ENCODE data around the gene ALG10B. TPM values are rescaled to one million over a fixed set of nuclear protein-coding genes. Genes with fewer than 3 reads are reported as not detected.
"Not testable (repeated sequence)": the region's sequence is repeated elsewhere in the genome, so short reads cannot be mapped to it uniquely, and the experiment has no call there.

The ALG10B gene
- total and polyA plus RNA-seq, 2 donors, result 2.3 to 12.1 TPM

DNA sequence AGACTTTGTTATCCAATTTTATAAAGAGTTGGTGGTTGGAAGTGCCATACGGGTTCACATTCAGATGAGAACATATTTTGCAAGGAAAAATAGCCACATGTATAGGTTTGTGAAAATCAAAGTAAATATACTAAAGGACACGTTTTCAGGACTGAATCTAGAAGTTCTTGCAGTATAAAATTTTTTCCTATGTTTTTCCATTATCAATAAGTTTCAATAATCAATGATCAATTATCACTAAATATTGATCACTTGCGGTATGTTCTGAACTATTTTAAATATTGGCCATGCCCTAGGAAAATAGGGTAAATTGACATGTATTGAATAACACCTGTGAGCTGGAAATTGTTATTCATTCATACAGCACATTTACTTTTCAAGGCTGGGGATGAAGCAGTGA lies 25.9 kb downstream of the ALG10B start:
- H3K36me3 ChIP-seq (ENCODE audit: insufficient read depth), result no peaks in the 10 kb centered on the region
- no peak overlapping the region for H3K27ac ChIP-seq (ENCODE audit: low read depth)
- 65% methylated on average over 3 of the region's 3 CpGs for WGBS

DNA sequence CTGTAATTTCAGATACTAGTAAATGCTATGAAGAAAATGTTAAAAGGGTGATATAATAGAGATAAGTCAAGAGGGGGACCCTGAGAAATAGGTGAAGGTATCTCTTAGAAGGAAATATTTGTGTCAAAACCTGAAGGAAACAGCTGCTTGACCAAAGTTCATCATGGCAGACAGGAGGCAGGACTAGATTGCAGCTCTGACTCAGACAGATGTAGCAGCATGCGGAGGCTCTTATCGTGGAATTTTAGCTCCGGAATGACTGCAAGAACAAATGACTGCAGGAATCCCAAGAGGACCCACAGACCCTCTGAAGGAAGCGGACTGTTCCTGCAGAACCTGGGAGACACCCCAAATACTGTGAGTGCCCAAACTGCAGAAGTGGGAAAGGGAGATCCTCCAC lies 26.7 kb downstream of the ALG10B start:
- WGBS, result 66% methylated on average over 4 of the region's 4 CpGs
- H3K4me3 ChIP-seq (ENCODE audit: low read depth, low read length); DNase-seq (ENCODE audit: extremely low spot score); H3K36me3 ChIP-seq (ENCODE audit: insufficient read depth); H3K4me1 ChIP-seq (ENCODE audit: insufficient read depth); H3K27ac ChIP-seq (ENCODE audit: low read depth): not testable (repeated sequence)

More for the DNA sequence above, 25.9 kb downstream of the ALG10B start:
- no peaks in the 10 kb centered on the region for H3K4me1 ChIP-seq (ENCODE audit: insufficient read depth)
- no peak for DNase-seq (ENCODE audit: extremely low spot score)
- H3K4me3 ChIP-seq (ENCODE audit: low read depth, low read length), result no peak overlapping the region

DNA sequence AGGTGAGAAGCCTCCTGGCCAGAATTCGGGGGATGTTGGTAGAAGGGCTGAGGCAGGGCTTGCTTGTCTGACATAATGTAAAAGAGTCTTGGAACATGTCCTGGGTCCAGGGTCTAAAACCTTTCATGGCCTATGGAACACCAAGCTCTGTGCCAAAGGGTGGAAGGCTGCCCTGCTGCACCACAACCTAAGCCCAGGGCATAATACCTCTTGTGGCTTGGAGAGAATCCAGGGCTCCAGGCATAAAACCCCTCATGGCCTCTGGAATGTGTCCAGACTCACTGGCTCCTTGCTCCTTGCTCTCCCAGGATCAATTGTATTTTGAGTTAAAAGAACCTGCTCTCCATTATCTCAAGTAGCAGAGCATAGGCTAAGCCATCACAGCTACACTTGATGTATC lies 27.3 kb downstream of the ALG10B start:
- WGBS, result 64% methylated on average over 1 of the region's 1 CpG
- H3K27ac ChIP-seq (ENCODE audit: low read depth); H3K4me1 ChIP-seq (ENCODE audit: insufficient read depth); H3K36me3 ChIP-seq (ENCODE audit: insufficient read depth); H3K4me3 ChIP-seq (ENCODE audit: low read depth, low read length); DNase-seq (ENCODE audit: extremely low spot score): not testable (repeated sequence)

DNA sequence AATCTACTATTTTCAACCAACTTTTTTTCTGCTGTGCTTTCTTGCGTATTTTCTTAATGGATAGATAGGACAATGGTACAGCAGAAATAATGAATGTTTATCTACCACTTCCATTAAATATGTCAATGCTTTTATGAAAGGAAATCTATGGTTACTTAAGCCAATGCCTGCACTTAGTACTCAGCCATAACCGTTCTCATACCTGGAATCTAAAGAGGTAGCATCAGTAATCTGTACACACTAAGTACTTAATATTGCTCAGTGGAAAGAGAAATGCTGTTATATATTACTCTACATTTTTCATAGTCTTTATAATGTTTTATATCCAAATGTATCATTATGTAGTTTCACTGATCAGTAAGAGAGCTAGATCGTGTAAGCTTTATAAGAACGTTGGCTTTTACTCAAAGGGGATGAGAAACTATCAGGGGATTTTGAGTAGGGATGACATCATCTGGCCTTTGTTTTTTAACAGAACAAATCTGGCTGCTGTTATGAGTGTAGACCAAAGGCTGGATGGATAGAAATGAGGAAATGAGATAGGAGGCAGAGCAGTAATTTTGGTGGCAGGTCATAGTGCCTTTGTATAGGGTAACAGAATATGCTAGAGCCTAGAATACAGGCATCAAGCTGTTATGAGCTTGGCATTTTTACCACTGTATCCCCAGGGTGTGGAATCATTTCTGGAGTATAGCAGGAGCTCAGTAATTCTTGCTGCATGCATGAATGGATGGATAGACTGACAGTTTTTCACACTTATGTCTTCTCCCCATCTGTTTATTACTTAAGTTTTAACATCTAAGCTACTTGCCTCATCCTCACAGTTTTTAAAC lies 34.0 kb downstream of the ALG10B start:
- H3K4me1 ChIP-seq (ENCODE audit: insufficient read depth), result no peaks in the 10 kb centered on the region
- H3K4me3 ChIP-seq (ENCODE audit: low read depth, low read length), result no peak overlapping the region
- no peak for DNase-seq (ENCODE audit: extremely low spot score)
- 64% methylated on average over 4 of the region's 4 CpGs for WGBS
- no peaks in the 10 kb centered on the region for H3K36me3 ChIP-seq (ENCODE audit: insufficient read depth)
- H3K27ac ChIP-seq (ENCODE audit: low read depth), result no peak overlapping the region

DNA sequence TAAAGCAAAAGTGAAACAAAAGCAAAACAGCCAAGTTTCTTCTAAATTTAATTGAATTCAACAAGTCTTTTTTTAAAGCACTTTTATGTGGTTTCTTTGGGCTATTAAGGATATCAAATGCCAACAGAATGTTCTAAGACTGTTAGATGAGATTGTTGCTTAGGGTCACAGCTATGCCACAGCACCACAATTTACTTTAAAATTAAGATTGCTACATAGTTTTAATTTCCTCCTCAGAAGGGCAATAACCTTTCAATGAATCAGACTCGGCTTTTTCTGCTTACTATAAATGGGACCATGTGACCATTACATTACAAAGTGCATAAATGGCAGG lies 34.6 kb downstream of the ALG10B start:
- WGBS, result 47% methylated on average over 1 of the region's 1 CpG
- H3K4me1 ChIP-seq (ENCODE audit: insufficient read depth); H3K4me3 ChIP-seq (ENCODE audit: low read depth, low read length); H3K27ac ChIP-seq (ENCODE audit: low read depth); DNase-seq (ENCODE audit: extremely low spot score); H3K36me3 ChIP-seq (ENCODE audit: insufficient read depth): not testable (repeated sequence)

DNA sequence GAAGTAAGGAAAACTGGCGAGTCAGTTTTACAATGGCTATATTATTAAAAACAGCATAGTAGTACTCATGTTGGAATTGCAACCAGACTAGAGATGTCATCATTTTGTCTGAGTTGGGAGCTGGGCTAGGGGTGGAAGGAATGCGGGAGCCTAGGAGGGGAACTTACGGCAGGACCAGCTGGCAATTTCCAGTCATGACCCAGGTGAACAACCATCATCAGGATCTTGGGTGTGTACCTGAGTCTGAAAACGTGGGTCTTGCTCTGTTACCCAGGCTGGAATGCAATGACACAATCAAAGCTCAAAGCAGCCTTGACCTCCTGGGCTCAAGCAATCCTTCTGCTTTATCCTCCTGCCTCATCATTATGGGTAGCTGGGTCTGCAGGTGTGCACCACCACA lies 50.9 kb downstream of the ALG10B start:
- WGBS, result 73% methylated on average over 4 of the region's 4 CpGs
- no peak overlapping the region for H3K4me3 ChIP-seq (ENCODE audit: low read depth, low read length)
- H3K36me3 ChIP-seq (ENCODE audit: insufficient read depth), result no peaks in the 10 kb centered on the region
- no peak for DNase-seq (ENCODE audit: extremely low spot score)
- no peak overlapping the region for H3K27ac ChIP-seq (ENCODE audit: low read depth)
- no peaks in the 10 kb centered on the region for H3K4me1 ChIP-seq (ENCODE audit: insufficient read depth)

DNA sequence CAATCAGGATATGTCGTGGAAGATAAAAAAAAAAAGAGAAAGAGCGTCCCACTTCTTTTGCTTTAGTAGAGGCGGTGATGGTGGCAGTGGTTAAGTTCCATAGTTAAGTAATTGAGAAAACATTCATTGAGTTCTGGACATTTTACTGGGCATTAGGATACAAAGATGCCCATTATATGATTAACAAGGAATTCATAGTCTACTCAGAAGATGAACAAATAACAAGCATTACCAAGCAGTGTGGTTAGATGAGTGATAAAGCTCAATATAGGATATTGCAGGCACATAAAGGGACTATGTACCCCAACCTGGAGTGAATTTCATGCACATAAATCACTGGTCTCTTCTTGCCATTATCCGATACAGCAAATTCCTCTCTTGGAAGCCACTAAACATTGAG lies 53.7 kb downstream of the ALG10B start:
- no peaks in the 10 kb centered on the region for H3K4me1 ChIP-seq (ENCODE audit: insufficient read depth)
- DNase-seq (ENCODE audit: extremely low spot score), result no peak
- H3K27ac ChIP-seq (ENCODE audit: low read depth), result no peak overlapping the region
- WGBS, result 89% methylated on average over 4 of the region's 4 CpGs
- H3K4me3 ChIP-seq (ENCODE audit: low read depth, low read length), result no peak overlapping the region
- no peaks in the 10 kb centered on the region for H3K36me3 ChIP-seq (ENCODE audit: insufficient read depth)

DNA sequence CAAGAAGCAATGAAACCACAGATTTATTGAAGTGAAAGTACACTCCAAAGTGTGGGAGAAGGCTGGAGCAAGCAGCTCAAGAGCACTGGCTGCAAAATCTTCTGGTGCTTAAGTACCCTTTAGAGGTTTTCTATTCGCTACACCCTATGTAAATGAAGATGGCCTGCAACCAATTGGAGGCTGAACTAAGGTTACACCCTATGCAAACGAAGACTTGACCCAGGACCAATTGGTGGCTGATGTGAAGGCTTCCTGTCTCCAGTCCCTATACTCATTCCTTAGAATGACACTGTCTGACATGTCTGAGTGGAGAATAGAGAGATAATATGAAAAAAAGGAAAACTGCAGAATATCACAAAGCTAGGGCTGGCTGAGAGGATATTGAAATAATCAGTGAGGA lies 57.2 kb downstream of the ALG10B start:
- H3K27ac ChIP-seq (ENCODE audit: low read depth), result no peak overlapping the region
- WGBS, result 59% methylated on average over 2 of the region's 2 CpGs

DNA sequence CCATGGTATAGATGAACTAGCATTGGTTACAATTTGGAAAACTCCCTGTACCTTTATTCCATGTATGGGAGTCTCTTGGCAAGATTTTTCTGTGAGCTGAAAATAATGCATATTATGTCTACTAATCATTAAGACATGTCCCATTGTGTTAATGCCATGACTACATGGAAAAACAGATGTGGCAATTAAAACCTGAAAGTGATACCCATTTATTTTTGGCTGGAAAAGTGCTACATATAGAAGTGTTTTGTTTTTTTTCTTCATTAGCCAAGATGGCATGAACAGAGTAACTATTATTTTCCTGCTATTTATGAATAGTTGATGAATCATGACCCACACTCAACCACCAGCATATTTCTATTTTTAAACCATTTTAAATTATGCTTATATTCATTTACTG lies 58.2 kb downstream of the ALG10B start:
- Histone ChIP-seq H3K36me3 (ENCODE audit: insufficient read depth) (no peaks in the 10 kb centered on the region), H3K4me3 (ENCODE audit: low read depth, low read length) (no peak overlapping the region), H3K27ac (ENCODE audit: low read depth) (no peak overlapping the region), H3K4me1 (ENCODE audit: insufficient read depth) (no peaks in the 10 kb centered on the region)
- DNase-seq (ENCODE audit: extremely low spot score), result no peak

More for the DNA sequence above, 57.2 kb downstream of the ALG10B start:
- DNase-seq (ENCODE audit: extremely low spot score), result no peak
- no peak overlapping the region for H3K4me3 ChIP-seq (ENCODE audit: low read depth, low read length)
- H3K36me3 ChIP-seq (ENCODE audit: insufficient read depth), result no peaks in the 10 kb centered on the region
- no peaks in the 10 kb centered on the region for H3K4me1 ChIP-seq (ENCODE audit: insufficient read depth)

Small RNAs within 50 kb of the gene (small RNA-seq; reads per million reads assigned to genes)
- gene RF00019, result not detected

Data from urinary bladder (tissue), 4 donors.